GM06990 (cell line): ENCODE results near the gene DYRK3.

Experiments used
- DNase-seq: peaks from one replicate; pipeline ENCODE4 v3.0.0-alpha.2; 2011; ENCODE audit not compliant: insufficient read length; ENCODE audit errors: extremely low read depth
- H3K27me3 ChIP-seq: replicated peaks from 2 replicates; pipeline ENCODE4 v1.6.0; 2011; ENCODE audit warnings: low read length; ENCODE audit not compliant: control insufficient read depth, insufficient read depth
- H3K36me3 ChIP-seq: 2 replicates; pipeline ENCODE4 v1.5.1; 2011; ENCODE audit warnings: low read length; ENCODE audit not compliant: control insufficient read depth, insufficient read depth
- H3K4me3 ChIP-seq: replicated peaks from 2 replicates; pipeline ENCODE4 v1.5.1; 2011; ENCODE audit warnings: low read depth, mild to moderate bottlenecking, control low read depth, low read length
- CTCF ChIP-seq: IDR thresholded peaks from 2 replicates; pipeline ENCODE4 v1.5.1; 2011; ENCODE audit warnings: low read length, control low read depth, mild to moderate bottlenecking, inconsistent platforms; ENCODE audit not compliant: insufficient read depth, poor library complexity, severe bottlenecking

DYRK3 gene

GRCh38 chr1:206658264-206658980 is 23.1 kb downstream of the DYRK3 start:
- TF ChIP-seq CTCF = peak; percentile 100
- H3K4me3 ChIP-seq = no peak overlapping the region
- H3K27me3 ChIP-seq = no peaks in the 10 kb centered on the region
- DNase-seq = peak; percentile 64
- H3K36me3 ChIP-seq = no peaks in the 10 kb centered on the region

GRCh38 chr1:206658981-206659273 is 23.6 kb downstream of the DYRK3 start:
- no peak overlapping the region for H3K4me3 ChIP-seq
- no peaks in the 10 kb centered on the region for H3K27me3 ChIP-seq
- no peak for DNase-seq
- TF ChIP-seq CTCF = no peak
- no peaks in the 10 kb centered on the region for H3K36me3 ChIP-seq

- no peak for DNase-seq
- Histone ChIP-seq H3K4me3 (no peak overlapping the region), H3K36me3 (no peaks in the 10 kb centered on the region), H3K27me3 (no peaks in the 10 kb centered on the region)
- TF ChIP-seq CTCF = no peak
These were observed 24.8 kb downstream of the DYRK3 start for GRCh38 chr1:206660136-206660535.

GRCh38 chr1:206661161-206661820 is 26.0 kb downstream of the DYRK3 start:
- H3K4me3 ChIP-seq = no peak overlapping the region
- no peak for DNase-seq
- no peaks in the 10 kb centered on the region for H3K36me3 ChIP-seq
- H3K27me3 ChIP-seq = no peaks in the 10 kb centered on the region
- no peak for TF ChIP-seq CTCF

- DNase-seq = no peak
- no peak for TF ChIP-seq CTCF
- Histone ChIP-seq H3K27me3 (no peaks in the 10 kb centered on the region), H3K36me3 (no peaks in the 10 kb centered on the region), H3K4me3 (no peak overlapping the region)
These were observed 27.2 kb downstream of the DYRK3 start for GRCh38 chr1:206662396-206663092.
